ES-I3 (cell line): ENCODE measurements around the gene DYNC1I1.

Experiments used
- H3K36me3 ChIP-seq: 2 replicates; pipeline ENCODE4 v1.6.1; 2013; ENCODE audit warnings: mild to moderate bottlenecking, low read length, control low read depth, moderate library complexity; ENCODE audit not compliant: insufficient read depth
- H3K4me1 ChIP-seq: 2 replicates; pipeline ENCODE4 v1.6.1; 2013; ENCODE audit warnings: mild to moderate bottlenecking, control low read depth, low read length; ENCODE audit not compliant: insufficient read depth
- H3K9ac ChIP-seq: 2 replicates; pipeline ENCODE4 v1.6.1; 2013; ENCODE audit warnings: low read depth, mild to moderate bottlenecking, low read length, moderate library complexity
- H3K9me3 ChIP-seq: 2 replicates; pipeline ENCODE4 v1.6.1; 2013; ENCODE audit warnings: mild to moderate bottlenecking, low read length, moderate library complexity; ENCODE audit not compliant: control insufficient read depth, insufficient read depth

The DYNC1I1 gene

GRCh38 chr7:95886501-95887090 lies 114.2 kb downstream of the DYNC1I1 start:
- Histone ChIP-seq H3K9me3 (no peaks in the 10 kb centered on the region), H3K4me1 (no peaks in the 10 kb centered on the region), H3K9ac (no peak overlapping the region), H3K36me3 (no peaks in the 10 kb centered on the region)

- no peak overlapping the region for H3K9ac ChIP-seq
- 0 out of 2 replicates have a peak, but pooled peaks cover 6% of the 10 kb centered on the region for H3K4me1 ChIP-seq
- no peaks in the 10 kb centered on the region for H3K36me3 ChIP-seq
- H3K9me3 ChIP-seq = no peaks in the 10 kb centered on the region
Measured at GRCh38 chr7:95893484-95893883, 121.1 kb downstream of the DYNC1I1 start.

DNA sequence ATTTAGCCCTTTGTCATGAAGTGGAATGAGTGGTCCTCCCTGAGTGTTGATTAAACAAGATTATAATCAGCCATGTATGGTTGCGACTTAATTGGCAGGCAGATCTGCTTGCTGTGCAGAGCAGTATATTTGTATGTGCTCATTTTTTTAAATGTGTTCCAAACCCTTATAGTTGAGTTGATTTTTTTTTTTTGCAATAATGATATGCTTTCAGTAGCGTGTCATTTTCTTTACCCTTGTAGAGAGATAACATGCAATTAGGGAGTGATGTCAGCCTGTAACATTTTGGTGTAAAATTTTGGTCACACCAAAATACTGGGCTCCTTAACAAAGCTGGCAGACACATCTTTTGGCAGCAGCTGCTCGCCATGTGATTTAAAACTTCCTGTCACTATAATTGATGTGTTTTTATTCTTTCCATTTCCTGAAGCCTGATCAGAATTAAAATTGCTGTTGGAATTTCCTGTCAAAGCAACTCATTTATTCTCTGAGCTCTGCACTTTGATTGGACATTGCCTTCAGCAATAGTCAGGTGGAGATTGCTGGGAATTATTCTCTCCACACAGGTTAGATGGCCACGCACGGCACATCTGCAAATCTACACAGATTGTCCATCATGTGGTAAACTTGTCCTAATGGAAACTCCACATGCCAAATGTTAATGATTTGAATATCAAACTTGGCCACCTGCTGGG lies 125.3 kb downstream of the DYNC1I1 start:
- H3K36me3 ChIP-seq = no peaks in the 10 kb centered on the region
- 0 out of 2 replicates have a peak, but pooled peaks cover 6% of the 10 kb centered on the region for H3K4me1 ChIP-seq
- no peak overlapping the region for H3K9ac ChIP-seq
- no peaks in the 10 kb centered on the region for H3K9me3 ChIP-seq

DNA sequence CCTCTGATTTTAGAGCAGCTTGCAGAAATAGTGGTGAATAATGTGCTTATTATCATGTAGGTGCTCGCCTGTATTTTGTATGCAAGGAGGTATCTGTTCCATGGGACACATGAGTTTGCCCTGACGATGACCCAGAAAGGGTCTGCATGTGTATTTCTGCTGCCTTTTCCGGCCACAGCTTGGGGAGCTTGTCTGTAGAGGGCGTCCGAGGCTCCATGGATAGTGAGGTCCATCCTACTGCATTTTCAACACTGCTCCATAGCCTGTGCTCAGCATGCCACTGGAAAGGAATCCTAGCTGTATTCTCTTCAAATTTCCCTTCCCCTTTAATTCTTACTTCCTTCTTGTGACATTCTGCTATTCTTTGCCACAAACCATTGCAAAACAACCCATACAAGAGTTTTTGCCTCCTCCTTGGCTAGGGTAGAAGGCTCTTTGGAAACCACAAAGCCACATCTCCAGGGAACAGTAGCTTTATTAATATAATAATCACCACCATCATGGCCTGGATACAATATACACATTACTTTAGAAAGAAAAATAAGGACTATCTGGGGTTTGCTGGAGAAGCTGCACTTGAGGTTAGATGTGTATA lies 127.7 kb downstream of the DYNC1I1 start:
- no peak overlapping the region for H3K9ac ChIP-seq
- no peaks in the 10 kb centered on the region for H3K9me3 ChIP-seq
- 0 out of 2 replicates have a peak, but pooled peaks cover 6% of the 10 kb centered on the region for H3K4me1 ChIP-seq
- no peaks in the 10 kb centered on the region for H3K36me3 ChIP-seq

DNA sequence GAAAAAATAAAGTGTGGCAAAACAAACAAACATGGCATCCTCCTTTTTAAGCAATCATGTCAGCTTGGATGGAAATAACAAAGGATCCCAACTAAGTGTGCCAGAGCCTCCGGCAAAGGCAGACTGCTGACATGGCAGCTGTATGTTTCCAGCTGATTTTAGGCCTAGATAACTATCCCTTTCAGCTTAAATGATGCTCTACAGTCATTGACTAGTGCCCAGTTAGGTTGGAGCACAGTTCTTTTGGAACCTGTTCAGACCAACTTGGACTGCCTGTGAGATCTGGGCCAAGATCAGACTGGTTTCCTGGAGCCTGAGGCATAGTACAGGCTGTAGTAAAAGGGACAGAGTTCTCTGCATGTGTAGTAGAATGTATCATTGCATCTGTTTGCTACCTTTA lies 128.7 kb downstream of the DYNC1I1 start:
- Histone ChIP-seq H3K9me3 (no peaks in the 10 kb centered on the region), H3K4me1 (0 out of 2 replicates have a peak, but pooled peaks cover 6% of the 10 kb centered on the region), H3K9ac (no peak overlapping the region), H3K36me3 (no peaks in the 10 kb centered on the region)

- Histone ChIP-seq H3K9me3 (no peaks in the 10 kb centered on the region), H3K36me3 (no peaks in the 10 kb centered on the region)
Measured at GRCh38 chr7:95904099-95904498, 131.7 kb downstream of the DYNC1I1 start.

DNA sequence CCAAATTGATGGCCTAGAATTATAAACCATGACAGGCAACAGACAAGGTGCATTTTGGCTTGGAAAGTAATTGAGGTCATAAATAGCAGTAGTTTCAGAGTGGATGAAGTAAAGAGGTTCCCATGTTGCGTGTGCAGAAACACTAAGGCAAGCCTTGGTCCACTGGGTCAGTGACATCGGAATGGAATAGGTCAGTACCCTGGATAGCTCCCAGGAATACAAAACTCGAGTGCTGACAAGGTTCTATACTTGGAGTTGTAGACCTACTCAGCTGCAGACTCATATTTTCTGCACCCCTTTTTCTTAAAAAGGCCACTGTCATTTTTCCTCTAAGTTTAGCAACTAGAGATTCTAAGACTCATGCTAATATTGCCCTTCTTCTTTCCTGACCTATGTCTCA lies 132.8 kb downstream of the DYNC1I1 start:
- no peaks in the 10 kb centered on the region for H3K36me3 ChIP-seq
- H3K9ac ChIP-seq = no peak overlapping the region
- no peaks in the 10 kb centered on the region for H3K4me1 ChIP-seq
- no peaks in the 10 kb centered on the region for H3K9me3 ChIP-seq

More at GRCh38 chr7:95904099-95904498, 131.7 kb downstream of the DYNC1I1 start:
- Histone ChIP-seq H3K9ac (no peak overlapping the region), H3K4me1 (no peaks in the 10 kb centered on the region)

DNA sequence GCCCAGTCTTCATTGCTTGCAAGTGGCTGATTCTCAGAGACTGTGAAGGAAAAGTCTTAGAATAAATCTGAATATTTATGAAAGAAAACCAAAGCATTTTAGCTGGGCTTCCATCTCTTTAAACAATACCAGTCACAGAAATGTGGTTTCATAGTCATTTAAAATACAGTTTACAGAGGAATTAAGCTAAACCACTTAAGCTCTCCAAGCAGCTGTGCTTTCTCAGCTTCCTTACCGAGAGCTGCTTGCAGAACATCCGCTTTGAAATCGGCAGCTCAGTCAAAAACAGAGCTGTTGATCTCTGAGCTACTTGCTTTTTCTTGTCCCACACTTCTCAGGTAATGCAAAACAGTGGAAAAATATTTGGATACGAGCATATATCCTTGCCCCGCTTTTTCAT lies 134.5 kb downstream of the DYNC1I1 start:
- no peak overlapping the region for H3K9ac ChIP-seq
- H3K9me3 ChIP-seq = no peaks in the 10 kb centered on the region
- H3K36me3 ChIP-seq = no peaks in the 10 kb centered on the region
- no peaks in the 10 kb centered on the region for H3K4me1 ChIP-seq

DNA sequence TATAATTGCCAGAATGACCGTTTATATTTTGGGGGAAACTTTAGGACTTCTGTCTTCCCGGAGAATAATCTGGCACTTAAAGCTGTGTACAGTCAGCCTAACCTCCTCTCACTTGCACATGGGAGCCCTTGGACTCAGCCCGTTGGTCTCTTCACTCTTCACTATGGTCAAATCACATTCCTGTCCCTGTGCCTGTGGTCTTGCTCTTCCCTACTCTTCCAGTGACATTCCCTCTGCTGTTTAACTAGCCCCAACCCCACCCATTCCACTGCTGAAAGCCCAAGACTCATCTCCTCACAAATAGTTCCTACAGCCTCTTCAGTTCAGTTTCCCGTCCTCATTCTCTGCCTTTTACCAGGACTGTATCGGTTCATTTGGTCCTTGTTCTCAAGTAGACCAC lies 135.0 kb downstream of the DYNC1I1 start:
- no peaks in the 10 kb centered on the region for H3K9me3 ChIP-seq
- H3K9ac ChIP-seq = no peak overlapping the region
- no peaks in the 10 kb centered on the region for H3K4me1 ChIP-seq
- no peaks in the 10 kb centered on the region for H3K36me3 ChIP-seq

GRCh38 chr7:95908499-95908898 lies 136.1 kb downstream of the DYNC1I1 start:
- no peaks in the 10 kb centered on the region for H3K4me1 ChIP-seq
- H3K9ac ChIP-seq = no peak overlapping the region
- H3K9me3 ChIP-seq = no peaks in the 10 kb centered on the region

DNA sequence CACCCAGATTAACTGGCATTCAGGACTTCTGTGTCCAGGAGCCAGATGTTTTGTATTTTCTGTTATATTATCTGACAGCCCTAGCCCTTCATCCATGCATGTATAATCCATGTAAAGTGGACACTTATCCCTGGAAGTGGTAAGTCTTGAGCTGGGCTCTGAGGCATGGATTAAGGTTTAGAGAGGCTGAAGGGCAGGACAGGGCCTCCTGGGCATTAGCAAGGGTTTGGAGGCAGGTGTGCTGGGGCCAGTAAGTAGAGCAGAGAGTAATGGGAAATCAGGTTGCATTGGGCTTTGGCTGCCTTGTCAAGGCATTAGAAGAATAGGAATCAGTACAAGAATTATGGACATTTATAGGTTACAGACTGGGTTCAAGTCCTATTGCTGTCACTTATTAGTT lies 138.0 kb downstream of the DYNC1I1 start:
- Histone ChIP-seq H3K9ac (no peak overlapping the region), H3K9me3 (no peaks in the 10 kb centered on the region), H3K36me3 (no peaks in the 10 kb centered on the region), H3K4me1 (no peaks in the 10 kb centered on the region)

More at GRCh38 chr7:95908499-95908898, 136.1 kb downstream of the DYNC1I1 start:
- no peaks in the 10 kb centered on the region for H3K36me3 ChIP-seq

- H3K4me1 ChIP-seq = no peaks in the 10 kb centered on the region
- H3K9ac ChIP-seq = no peak overlapping the region
- H3K36me3 ChIP-seq = no peaks in the 10 kb centered on the region
- no peaks in the 10 kb centered on the region for H3K9me3 ChIP-seq
Measured at GRCh38 chr7:95915731-95916130, 143.4 kb downstream of the DYNC1I1 start.

- H3K9ac ChIP-seq = no peak overlapping the region
- H3K36me3 ChIP-seq = no peaks in the 10 kb centered on the region
- no peaks in the 10 kb centered on the region for H3K4me1 ChIP-seq
- H3K9me3 ChIP-seq = no peaks in the 10 kb centered on the region
Measured at GRCh38 chr7:95916573-95917297, 144.4 kb downstream of the DYNC1I1 start.

- Histone ChIP-seq H3K36me3 (no peaks in the 10 kb centered on the region), H3K9ac (no peak overlapping the region), H3K4me1 (no peaks in the 10 kb centered on the region), H3K9me3 (no peaks in the 10 kb centered on the region)
Measured at GRCh38 chr7:95917634-95918033, 145.3 kb downstream of the DYNC1I1 start.
